WTC11 (cell line): ENCODE measurements around the gene SLC22A4. TPM values are rescaled to one million over a fixed set of nuclear protein-coding genes. Genes with fewer than 3 reads are reported as not detected.

Source experiments
- ATAC-seq: fragments of 200-7000 bp; cut with Tn5 transposase; 2 replicates; pipeline ENCODE4 v1.10.0; 2021; ENCODE audit warnings: mild to moderate bottlenecking, moderate library complexity
- Bru-seq: library from RNA; stranded (reverse); fragments of 400-500 nt; gene quantifications from one replicate; lab custom pipeline; 2021; lab: Mats Ljungman, UMichigan
- CTCF ChIA-PET: fragments of 300-600 bp; sonication (Branson Sonifier 250); formaldehyde crosslinking; loops from one replicate; lab custom pipeline; 2021; ENCODE audit warnings: antibody characterized with exemption; lab: Charles Lee
- POLR2A ChIA-PET: fragments of 350-600 bp; sonication (Branson Sonifier 250); formaldehyde crosslinking; loops from one replicate; lab custom pipeline; 2021; ENCODE audit warnings: antibody characterized with exemption; lab: Charles Lee
- DNase-seq: peaks from one replicate; pipeline ENCODE4 v3.0.0; 2021; ENCODE audit warnings: low spot score
- H3K27ac Mint-ChIP-seq: 2 replicates; pipeline ENCODE4 v1.8.0; 2021; ENCODE audit warnings: mixed read lengths
- H3K27me3 Mint-ChIP-seq: 2 replicates; pipeline ENCODE4 v1.8.0; 2021; ENCODE audit warnings: low read depth, mild to moderate bottlenecking, moderate library complexity, mixed read lengths
- H3K36me3 Mint-ChIP-seq: 2 replicates; pipeline ENCODE4 v1.8.0; 2021; ENCODE audit warnings: mixed read lengths
- H3K4me1 Mint-ChIP-seq: 2 replicates; pipeline ENCODE4 v1.8.0; 2022; ENCODE audit warnings: mixed read lengths
- H3K4me3 Mint-ChIP-seq: 2 replicates; pipeline ENCODE4 v1.8.0; 2021; ENCODE audit warnings: mild to moderate bottlenecking, moderate library complexity, mixed read lengths
- H3K9me3 Mint-ChIP-seq: 2 replicates; pipeline ENCODE4 v1.8.0; 2021; ENCODE audit warnings: mixed read lengths
- ATF6 ChIP-seq: sonication (generic); formaldehyde crosslinking; IDR thresholded peaks from 2 replicates; pipeline ENCODE4 v1.8.1; 2023; ENCODE audit warnings: mild to moderate bottlenecking, missing genetic modification reagents
- ESRRA ChIP-seq: sonication (generic); formaldehyde crosslinking; IDR thresholded peaks from 2 replicates; pipeline ENCODE4 v1.8.1; 2022; ENCODE audit warnings: mild to moderate bottlenecking, missing genetic modification reagents, borderline replicate concordance
- ETV6 ChIP-seq: sonication (generic); formaldehyde crosslinking; IDR thresholded peaks from 2 replicates; pipeline ENCODE4 v1.8.1; 2022; ENCODE audit warnings: mild to moderate bottlenecking, missing genetic modification reagents
- GABPB1 ChIP-seq: sonication (generic); formaldehyde crosslinking; IDR thresholded peaks from 2 replicates; pipeline ENCODE4 v1.8.1; 2023; ENCODE audit warnings: mild to moderate bottlenecking, missing genetic modification reagents
- GRHL2 ChIP-seq: fragments of 250-450 bp; sonication (Bioruptor Pico); IDR thresholded peaks from 2 replicates; pipeline ENCODE4 v1.8.0; 2022; ENCODE audit warnings: mild to moderate bottlenecking, moderate library complexity; ENCODE audit not compliant: insufficient replicate concordance, severe bottlenecking
- GTF2I ChIP-seq: fragments of 250-450 bp; sonication (Bioruptor Pico); conservative IDR thresholded peaks from 2 replicates; pipeline ENCODE4 v1.4.0; 2021; ENCODE audit warnings: mild to moderate bottlenecking
- HMGA2 ChIP-seq: fragments of 250-450 bp; sonication (Bioruptor Pico); IDR thresholded peaks from 2 replicates; pipeline ENCODE4 v1.4.0; 2021; ENCODE audit warnings: mild to moderate bottlenecking, moderate library complexity
- IRF2 ChIP-seq: sonication (generic); formaldehyde crosslinking; IDR thresholded peaks from 2 replicates; pipeline ENCODE4 v1.8.0; 2022; ENCODE audit warnings: low read depth, missing genetic modification reagents, borderline replicate concordance
- JAZF1 ChIP-seq: fragments of 250-450 bp; sonication (Bioruptor Pico); IDR thresholded peaks from 2 replicates; pipeline ENCODE4 v1.9.0; 2021; ENCODE audit warnings: moderate library complexity, mild to moderate bottlenecking, inconsistent platforms
- MLX ChIP-seq: sonication (generic); formaldehyde crosslinking; IDR thresholded peaks from 2 replicates; pipeline ENCODE4 v1.8.1; 2023; ENCODE audit warnings: mild to moderate bottlenecking, missing genetic modification reagents, moderate library complexity
- NFE2L1 ChIP-seq: sonication (generic); formaldehyde crosslinking; IDR thresholded peaks from 2 replicates; pipeline ENCODE4 v1.8.1; 2023; ENCODE audit warnings: missing genetic modification reagents
- NFYB ChIP-seq: sonication (generic); formaldehyde crosslinking; conservative IDR thresholded peaks from 2 replicates; pipeline ENCODE4 v1.8.0; 2022; ENCODE audit warnings: low read depth, missing genetic modification reagents
- NR1H2 ChIP-seq: sonication (generic); formaldehyde crosslinking; IDR thresholded peaks from 2 replicates; pipeline ENCODE4 v1.9.0; 2021; ENCODE audit warnings: mild to moderate bottlenecking, moderate library complexity, missing genetic modification reagents
- SP1 ChIP-seq: sonication (generic); formaldehyde crosslinking; conservative IDR thresholded peaks from 2 replicates; pipeline ENCODE4 v1.8.1; 2022; ENCODE audit warnings: missing genetic modification reagents
- TCF7 ChIP-seq: sonication (generic); formaldehyde crosslinking; IDR thresholded peaks from 2 replicates; pipeline ENCODE4 v1.8.0; 2022; ENCODE audit warnings: mild to moderate bottlenecking, low read depth, missing genetic modification reagents, moderate library complexity
- TP53 ChIP-seq: sonication (generic); formaldehyde crosslinking; IDR thresholded peaks from 2 replicates; pipeline ENCODE4 v1.8.1; 2023; ENCODE audit warnings: mild to moderate bottlenecking, missing genetic modification reagents
- ZBTB21 ChIP-seq: sonication (generic); formaldehyde crosslinking; IDR thresholded peaks from 2 replicates; pipeline ENCODE4 v1.8.1; 2023; ENCODE audit warnings: mild to moderate bottlenecking, missing genetic modification reagents, borderline replicate concordance
- ZNF138 ChIP-seq: sonication (generic); formaldehyde crosslinking; conservative IDR thresholded peaks from 2 replicates; pipeline ENCODE4 v1.8.1; 2022; ENCODE audit warnings: mild to moderate bottlenecking, moderate library complexity, missing genetic modification reagents
- ZNF232 ChIP-seq: sonication (generic); formaldehyde crosslinking; IDR thresholded peaks from 2 replicates; pipeline ENCODE4 v1.8.0; 2022; ENCODE audit warnings: mild to moderate bottlenecking, missing genetic modification reagents
- ZNF281 ChIP-seq: sonication (generic); formaldehyde crosslinking; IDR thresholded peaks from 2 replicates; pipeline ENCODE4 v1.8.0; 2023; ENCODE audit warnings: mild to moderate bottlenecking, missing genetic modification reagents
- ZNF416 ChIP-seq: fragments of 250-450 bp; sonication (Bioruptor Pico); IDR thresholded peaks from 2 replicates; pipeline ENCODE4 v1.9.0; 2021; ENCODE audit warnings: mild to moderate bottlenecking, inconsistent platforms
- long read RNA-seq, 3 experiments: library from RNA in 1 of 3; library from capped mRNA in 1 of 3; library from polyadenylated mRNA in 1 of 3; unstranded in 2 of 3; stranded (forward) in 1 of 3; transcript quantifications; one replicate each; pipeline ENCODE4 v2.0.0, GENCODE V29; 2021
- total RNA-seq: library from RNA; stranded (reverse); gene quantifications from 3 replicates; pipeline ENCODE4 v1.2.3, GENCODE V29; 2021
- TF ChIP-seq, protein P1 (sequence below): sonication (generic); formaldehyde crosslinking; IDR thresholded peaks from 2 replicates; pipeline ENCODE4 v1.8.1; 2022; ENCODE audit warnings: missing genetic modification reagents, borderline replicate concordance
- TF ChIP-seq, protein P2 (sequence below): sonication (generic); formaldehyde crosslinking; conservative IDR thresholded peaks from 2 replicates; pipeline ENCODE4 v1.8.1; 2023; ENCODE audit warnings: mild to moderate bottlenecking, low read depth, missing genetic modification reagents, moderate library complexity
- TF ChIP-seq, protein P3 (sequence below): sonication (generic); formaldehyde crosslinking; IDR thresholded peaks from 2 replicates; pipeline ENCODE4 v1.8.1; 2023; ENCODE audit warnings: mild to moderate bottlenecking, missing genetic modification reagents
- TF ChIP-seq, protein P4 (sequence below): sonication (generic); formaldehyde crosslinking; IDR thresholded peaks from 2 replicates; pipeline ENCODE4 v1.8.1; 2022; ENCODE audit warnings: mild to moderate bottlenecking, missing genetic modification reagents, moderate library complexity, borderline replicate concordance

SLC22A4 gene
- total RNA-seq (0.34 to 0.50 TPM (median 0.35 TPM) in 3 replicates), Bru-seq, nascent RNA (percentile 27 among the genes with signal in this experiment)
- long read RNA-seq, experiment 1, partial matches to known transcripts: 0 of 2 reads
- long read RNA-seq, experiment 1, other reads (novel, unspliced or antisense): 1 of 2 reads
- long read RNA-seq, experiment 2: 0 reads
- long read RNA-seq, experiment 3: 0 reads

- POLR2A ChIA-PET: interaction anchor here (0.5 to 1.9 kb wide), 10 partner anchors 9 to 1630 kb away, joined by 3 to 11 read pairs (median 4); partner anchors contain the start of genes IRF1 and SLC22A5
- Mint-ChIP-seq H3K4me1 (peaks cover 13% of the 10 kb centered on the region), H3K9me3 (no peaks in the 10 kb centered on the region), H3K27ac (peak within 1 kb of the TSS; percentile 84), H3K4me3 (peak within 1 kb of the TSS; percentile 83), H3K36me3 (no peaks in the 10 kb centered on the region), H3K27me3 (peaks cover 36% of the 10 kb centered on the region)
- CTCF ChIA-PET: interaction anchor here (0.6 to 3.4 kb wide), 24 partner anchors 10 to 286 kb away, joined by 3 to 24 read pairs (median 4); partner anchors contain the start of gene SLC22A5
- peak; percentile 84 for ATAC-seq
- DNase-seq: peak; percentile 89
- TF ChIP-seq ATF6 (no peak), JAZF1 (CRISPR knock-in tag) (no peak), TP53 (CRISPR knock-in tag) (no peak), GTF2I (no peak), ZNF281 (no peak), TCF7 (CRISPR knock-in tag) (no peak), MLX (no peak), NFYB (no peak), ESRRA (CRISPR knock-in tag) (no peak), ZNF138 (no peak), NR1H2 (no peak), ZNF232 (CRISPR knock-in tag) (no peak), GRHL2 (CRISPR knock-in tag) (no peak), ZNF416 (CRISPR knock-in tag) (no peak), IRF2 (CRISPR knock-in tag) (no peak), SP1 (peak; percentile 77), ETV6 (CRISPR knock-in tag) (peak; percentile 48), GABPB1 (no peak), ZBTB21 (no peak), NFE2L1 (CRISPR knock-in tag) (peak; percentile 76; the same call in 1 of the 2 replicates), HMGA2 (CRISPR knock-in tag) (no peak)
- TF ChIP-seq, protein P1, sequence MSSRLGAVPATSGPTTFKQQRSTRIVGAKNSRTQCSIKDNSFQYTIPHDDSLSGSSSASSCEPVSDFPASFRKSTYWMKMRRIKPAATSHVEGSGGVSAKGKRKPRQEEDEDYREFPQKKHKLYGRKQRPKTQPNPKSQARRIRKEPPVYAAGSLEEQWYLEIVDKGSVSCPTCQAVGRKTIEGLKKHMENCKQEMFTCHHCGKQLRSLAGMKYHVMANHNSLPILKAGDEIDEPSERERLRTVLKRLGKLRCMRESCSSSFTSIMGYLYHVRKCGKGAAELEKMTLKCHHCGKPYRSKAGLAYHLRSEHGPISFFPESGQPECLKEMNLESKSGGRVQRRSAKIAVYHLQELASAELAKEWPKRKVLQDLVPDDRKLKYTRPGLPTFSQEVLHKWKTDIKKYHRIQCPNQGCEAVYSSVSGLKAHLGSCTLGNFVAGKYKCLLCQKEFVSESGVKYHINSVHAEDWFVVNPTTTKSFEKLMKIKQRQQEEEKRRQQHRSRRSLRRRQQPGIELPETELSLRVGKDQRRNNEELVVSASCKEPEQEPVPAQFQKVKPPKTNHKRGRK (CRISPR knock-in tag): no peak
- TF ChIP-seq, protein P2, sequence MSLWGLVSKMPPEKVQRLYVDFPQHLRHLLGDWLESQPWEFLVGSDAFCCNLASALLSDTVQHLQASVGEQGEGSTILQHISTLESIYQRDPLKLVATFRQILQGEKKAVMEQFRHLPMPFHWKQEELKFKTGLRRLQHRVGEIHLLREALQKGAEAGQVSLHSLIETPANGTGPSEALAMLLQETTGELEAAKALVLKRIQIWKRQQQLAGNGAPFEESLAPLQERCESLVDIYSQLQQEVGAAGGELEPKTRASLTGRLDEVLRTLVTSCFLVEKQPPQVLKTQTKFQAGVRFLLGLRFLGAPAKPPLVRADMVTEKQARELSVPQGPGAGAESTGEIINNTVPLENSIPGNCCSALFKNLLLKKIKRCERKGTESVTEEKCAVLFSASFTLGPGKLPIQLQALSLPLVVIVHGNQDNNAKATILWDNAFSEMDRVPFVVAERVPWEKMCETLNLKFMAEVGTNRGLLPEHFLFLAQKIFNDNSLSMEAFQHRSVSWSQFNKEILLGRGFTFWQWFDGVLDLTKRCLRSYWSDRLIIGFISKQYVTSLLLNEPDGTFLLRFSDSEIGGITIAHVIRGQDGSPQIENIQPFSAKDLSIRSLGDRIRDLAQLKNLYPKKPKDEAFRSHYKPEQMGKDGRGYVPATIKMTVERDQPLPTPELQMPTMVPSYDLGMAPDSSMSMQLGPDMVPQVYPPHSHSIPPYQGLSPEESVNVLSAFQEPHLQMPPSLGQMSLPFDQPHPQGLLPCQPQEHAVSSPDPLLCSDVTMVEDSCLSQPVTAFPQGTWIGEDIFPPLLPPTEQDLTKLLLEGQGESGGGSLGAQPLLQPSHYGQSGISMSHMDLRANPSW: no peak
- TF ChIP-seq, protein P3, sequence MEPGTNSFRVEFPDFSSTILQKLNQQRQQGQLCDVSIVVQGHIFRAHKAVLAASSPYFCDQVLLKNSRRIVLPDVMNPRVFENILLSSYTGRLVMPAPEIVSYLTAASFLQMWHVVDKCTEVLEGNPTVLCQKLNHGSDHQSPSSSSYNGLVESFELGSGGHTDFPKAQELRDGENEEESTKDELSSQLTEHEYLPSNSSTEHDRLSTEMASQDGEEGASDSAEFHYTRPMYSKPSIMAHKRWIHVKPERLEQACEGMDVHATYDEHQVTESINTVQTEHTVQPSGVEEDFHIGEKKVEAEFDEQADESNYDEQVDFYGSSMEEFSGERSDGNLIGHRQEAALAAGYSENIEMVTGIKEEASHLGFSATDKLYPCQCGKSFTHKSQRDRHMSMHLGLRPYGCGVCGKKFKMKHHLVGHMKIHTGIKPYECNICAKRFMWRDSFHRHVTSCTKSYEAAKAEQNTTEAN (CRISPR knock-in tag): peak; percentile 54; the same call in 1 of the 2 replicates
- TF ChIP-seq, protein P4, sequence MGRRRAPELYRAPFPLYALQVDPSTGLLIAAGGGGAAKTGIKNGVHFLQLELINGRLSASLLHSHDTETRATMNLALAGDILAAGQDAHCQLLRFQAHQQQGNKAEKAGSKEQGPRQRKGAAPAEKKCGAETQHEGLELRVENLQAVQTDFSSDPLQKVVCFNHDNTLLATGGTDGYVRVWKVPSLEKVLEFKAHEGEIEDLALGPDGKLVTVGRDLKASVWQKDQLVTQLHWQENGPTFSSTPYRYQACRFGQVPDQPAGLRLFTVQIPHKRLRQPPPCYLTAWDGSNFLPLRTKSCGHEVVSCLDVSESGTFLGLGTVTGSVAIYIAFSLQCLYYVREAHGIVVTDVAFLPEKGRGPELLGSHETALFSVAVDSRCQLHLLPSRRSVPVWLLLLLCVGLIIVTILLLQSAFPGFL (CRISPR knock-in tag): no peak
Observed at GRCh38 chr5:132293992-132294727, at the start of gene SLC22A4. TSS of gene SLC22A4 (plus strand) at chr5:132294394. CDS start at chr5:132294617, 223 bp downstream.
